SU-DHL-6 (cell line): ENCODE results near the gene PIP5K1B.

ENCODE experiments used
- CTCF ChIP-seq: fragments of 200-600 bp; sonication (generic); IDR thresholded peaks from one replicate; pipeline ENCODE4 v1.5.1; 2017; ENCODE audit warnings: antibody characterized with exemption, mild to moderate bottlenecking, low read length, moderate library complexity; ENCODE audit not compliant: insufficient read depth, poor library complexity, severe bottlenecking
- EZH2phosphoT487 ChIP-seq: fragments of 200-600 bp; sonication (generic), shearing (Covaris generic); conservative IDR thresholded peaks from 2 replicates; pipeline ENCODE4 v1.6.1; 2018; ENCODE audit warnings: mild to moderate bottlenecking, antibody characterized with exemption, low read length, moderate library complexity, mixed read lengths

- TF ChIP-seq CTCF (no peak), EZH2phosphoT487 (no peak)
Observed at GRCh38 chr9:68957479-68957878, 252.4 kb downstream of the PIP5K1B start.
